Measurements from ENCODE around the gene PIPOX. TPM values are rescaled to one million over a fixed set of nuclear protein-coding genes. Genes with fewer than 3 reads are reported as not detected.
A peak's percentile ranks its signal among the peaks of the same experiment; 100 is the strongest.

PIPOX gene
- total and polyA plus RNA-seq, 2 of the 13 experiments (the other 11 are each of a cell fraction or from before 2014, with no cell fraction given) = 87.3 to 154 TPM

- no peak for TF ChIP-seq HDAC6 (IDR thresholded peaks at IDR 0.05; ENCODE audit: low read depth, low read length)
- no peak for TF ChIP-seq IKZF1 (IDR thresholded peaks at IDR 0.05)
- no peak for TF ChIP-seq AGO2 (optimal IDR thresholded peaks at IDR 0.05; ENCODE audit: low read depth, low read length)
- TF ChIP-seq SRSF1 (optimal IDR thresholded peaks at IDR 0.05; ENCODE audit: low read depth, low read length) = no peak
- TF ChIP-seq, protein P1, sequence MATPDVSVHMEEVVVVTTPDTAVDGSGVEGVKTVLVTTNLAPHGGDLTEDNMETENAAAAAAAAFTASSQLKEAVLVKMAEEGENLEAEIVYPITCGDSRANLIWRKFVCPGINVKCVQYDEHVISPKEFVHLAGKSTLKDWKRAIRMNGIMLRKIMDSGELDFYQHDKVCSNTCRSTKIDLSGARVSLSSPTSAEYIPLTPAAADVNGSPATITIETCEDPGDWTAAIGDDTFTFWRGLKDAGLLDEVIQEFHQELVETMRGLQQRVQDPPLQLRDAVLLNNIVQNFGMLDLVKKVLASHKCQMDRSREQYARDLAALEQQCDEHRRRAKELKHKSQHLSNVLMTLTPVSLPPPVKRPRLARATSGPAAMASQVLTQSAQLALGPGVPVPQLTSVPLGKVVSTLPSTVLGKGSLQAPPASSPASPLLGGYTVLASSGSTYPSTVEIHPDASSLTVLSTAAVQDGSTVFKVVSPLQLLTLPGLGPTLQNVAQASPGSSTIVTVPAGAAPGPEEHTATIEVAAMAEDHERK (CRISPR knock-in tag; IDR thresholded peaks at IDR 0.05; ENCODE audit: low read depth) = no peak
- TF ChIP-seq ZC3H4 (CRISPR knock-in tag; IDR thresholded peaks at IDR 0.05; ENCODE audit: borderline replicate concordance) = no peak
- no peak for TF ChIP-seq NR1H2 (CRISPR knock-in tag; IDR thresholded peaks at IDR 0.05; ENCODE audit: borderline replicate concordance, low read depth)
- no peak for TF ChIP-seq KDM5A (IDR thresholded peaks at IDR 0.05; ENCODE audit: borderline replicate concordance, low read length)
- TF ChIP-seq SRSF4 (IDR thresholded peaks at IDR 0.05; ENCODE audit: low read depth, low read length, poor library complexity, severe bottlenecking) = no peak
- TF ChIP-seq HOXA3 (CRISPR knock-in tag; IDR thresholded peaks at IDR 0.05) = peak; percentile 85
- TF ChIP-seq ZNF441 (CRISPR knock-in tag; IDR thresholded peaks at IDR 0.05; ENCODE audit: borderline replicate concordance) = peak; percentile 92
- TF ChIP-seq RXRB (CRISPR knock-in tag; IDR thresholded peaks at IDR 0.05; ENCODE audit: borderline replicate concordance) = peak; percentile 81
- TF ChIP-seq RARA (CRISPR knock-in tag; IDR thresholded peaks at IDR 0.05) = peak; percentile 79
- no peak for TF ChIP-seq PHF5A (CRISPR knock-in tag; IDR thresholded peaks at IDR 0.05; ENCODE audit: low read depth, unreplicated experiment)
- TF ChIP-seq MIER3 (CRISPR knock-in tag; IDR thresholded peaks at IDR 0.05; ENCODE audit: borderline replicate concordance) = peak; percentile 60; the same call in 1 of the 2 replicates
- TF ChIP-seq CBFB (CRISPR knock-in tag; IDR thresholded peaks at IDR 0.05) = peak; percentile 73
- no peak for TF ChIP-seq ZSCAN30 (CRISPR knock-in tag; IDR thresholded peaks at IDR 0.05)
- TF ChIP-seq TFE3 (CRISPR knock-in tag; IDR thresholded peaks at IDR 0.05) = peak; percentile 86
- no peak for TF ChIP-seq HNF1A (IDR thresholded peaks at IDR 0.05; ENCODE audit: low read depth)
- peak; percentile 33; the same call in 1 of the 2 replicates for TF ChIP-seq HNF1A (CRISPR knock-in tag; IDR thresholded peaks at IDR 0.05; ENCODE audit: borderline replicate concordance)
- TF ChIP-seq SIN3A (IDR thresholded peaks at IDR 0.05; ENCODE audit: borderline replicate concordance, low read depth, low read length) = peak; percentile 87; the same call in 1 of the 2 replicates
- TF ChIP-seq ZNF562 (CRISPR knock-in tag; IDR thresholded peaks at IDR 0.05; ENCODE audit: borderline replicate concordance) = no peak
Observed at GRCh38 chr17:29005936-29006511, 36.9 kb upstream of the PIPOX start, which contains the start of gene SEZ6 (continued).
